Keratinocyte (primary cell): ENCODE results near the gene MINDY1. TPM values are rescaled to one million over a fixed set of nuclear protein-coding genes. Genes with fewer than 3 reads are reported as not detected.

Experiments
- DNase-seq: peaks from one replicate; pipeline ENCODE4 v3.0.0-alpha.2; 2011; ENCODE audit warnings: low read depth, missing footprints, low spot score
- FAIRE-seq: peaks from 2 replicates; lab custom pipeline; 2011; peaks lifted over from hg19 to GRCh38; lab: Jason Lieb, UNC
- H2AFZ ChIP-seq: 2 replicates; pipeline ENCODE4 v1.6.0; 2012; ENCODE audit warnings: low read length, control low read depth, inconsistent platforms; ENCODE audit not compliant: control insufficient read depth
- H3K27ac ChIP-seq: 2 replicates; pipeline ENCODE4 v1.5.1; 2011; ENCODE audit warnings: low read length; ENCODE audit not compliant: control insufficient read depth, insufficient read depth
- H3K27me3 ChIP-seq: 3 replicates; pipeline ENCODE4 v1.6.0; 2011; ENCODE audit warnings: low read length; ENCODE audit not compliant: control insufficient read depth, insufficient read depth; ENCODE audit errors: extremely low read depth
- H3K36me3 ChIP-seq, 2 experiments: 2 replicates in 1 of 2; 3 replicates in 1 of 2; pipeline ENCODE4 v1.5.1; 2011; ENCODE audit warnings: low read length in 2 of 2, mild to moderate bottlenecking in 1 of 2; ENCODE audit not compliant: control insufficient read depth in 2 of 2, insufficient read depth in 2 of 2; ENCODE audit errors: extremely low read depth in 1 of 2
- H3K4me1 ChIP-seq: 3 replicates; pipeline ENCODE4 v1.5.1; 2011; ENCODE audit warnings: low read length; ENCODE audit not compliant: control insufficient read depth, insufficient read depth; ENCODE audit errors: extremely low read depth
- H3K4me2 ChIP-seq: 3 replicates; pipeline ENCODE4 v1.6.0; 2011; ENCODE audit warnings: low read depth, low read length; ENCODE audit not compliant: control insufficient read depth, insufficient read depth; ENCODE audit errors: extremely low read depth
- H3K4me3 ChIP-seq, 3 experiments: fragments of 200-600 bp in 1 of 3; sonication (generic) in 1 of 3; 2 replicates in 2 of 3; 3 replicates in 1 of 3; pipeline ENCODE4 v1.5.1; 2011 to 2016; ENCODE audit warnings: low read length in 3 of 3, mild to moderate bottlenecking in 3 of 3, control low read depth in 2 of 3, inconsistent platforms in 1 of 3, low read depth in 1 of 3, mixed read lengths in 1 of 3, mixed run types in 1 of 3, moderate library complexity in 1 of 3; ENCODE audit not compliant: control insufficient read depth in 2 of 3, insufficient read depth in 2 of 3; ENCODE audit errors: extremely low read depth in 1 of 3
- H3K79me2 ChIP-seq: 2 replicates; pipeline ENCODE4 v1.6.0; 2012; ENCODE audit warnings: low read length; ENCODE audit not compliant: control insufficient read depth, insufficient read depth
- H3K9ac ChIP-seq: 3 replicates; pipeline ENCODE4 v1.6.0; 2011; ENCODE audit warnings: low read length; ENCODE audit not compliant: control insufficient read depth, insufficient read depth; ENCODE audit errors: extremely low read depth
- H3K9me1 ChIP-seq: 3 replicates; pipeline ENCODE4 v1.6.0; 2011; ENCODE audit warnings: low read length; ENCODE audit not compliant: control insufficient read depth, insufficient read depth; ENCODE audit errors: extremely low read depth
- H3K9me3 ChIP-seq: 2 replicates; pipeline ENCODE4 v1.5.1; 2012; ENCODE audit warnings: low read depth, low read length; ENCODE audit not compliant: control insufficient read depth
- H4K20me1 ChIP-seq: 3 replicates; pipeline ENCODE4 v1.6.0; 2011; ENCODE audit warnings: low read length; ENCODE audit not compliant: control insufficient read depth, insufficient read depth; ENCODE audit errors: extremely low read depth
- CTCF ChIP-seq, 3 experiments: IDR thresholded peaks in 1 of 3; conservative IDR thresholded peaks in 1 of 3; optimal IDR thresholded peaks in 1 of 3; 2 replicates in 2 of 3; 3 replicates in 1 of 3; pipeline versions ENCODE3 to v1.5.1; 2011; ENCODE audit warnings: low read length in 3 of 3, mild to moderate bottlenecking in 3 of 3, moderate library complexity in 2 of 3, control low read depth in 1 of 3, inconsistent platforms in 1 of 3; ENCODE audit not compliant: insufficient read depth in 2 of 3; ENCODE audit errors: extremely low read depth in 1 of 3
- EZH2 ChIP-seq: IDR thresholded peaks from one replicate; pipeline ENCODE4 v1.6.1; 2012; ENCODE audit warnings: inconsistent platforms, mild to moderate bottlenecking, low read length, moderate library complexity
- dilution Hi-C: fragments of 300-500 bp; cut with MboI; formaldehyde crosslinking; loops from one replicate; pipeline ENCODE4 v1.7.0; 2020; ENCODE audit warnings: low sequenced_read_pairs; ENCODE audit not compliant: extremely low pct_ligation_motif_present
- polyA plus RNA-seq, 5 experiments: library from polyadenylated mRNA; depleted of rRNA in 3 of 5; stranded (reverse) in 3 of 5; stranded (forward) in 1 of 5; unstranded in 1 of 5; fragments of >200 nt; gene quantifications; 1 replicate in 1 of 5; 2 replicates in 3 of 5; 3 replicates in 1 of 5; pipeline versions ENCODE4 v1.2.1 to v1.2.3, GENCODE V29; 2011 to 2012; ENCODE audit warnings: missing spikeins in 2 of 5, low read depth in 1 of 5, low replicate concordance in 1 of 5

Gene MINDY1
- polyA plus RNA-seq, 1 donor (not counting 4 experiments of a cell fraction or from before 2014, with no cell fraction given) = 11.2 TPM

- dilution Hi-C loops = no loop called here
- H3K4me2 ChIP-seq = peak overlapping the region; percentile 93
- no peaks in the 10 kb centered on the region for H4K20me1 ChIP-seq
- DNase-seq (no peak), FAIRE-seq (no peak)
- H3K9me3 ChIP-seq = no peaks in the 10 kb centered on the region
- H3K4me1 ChIP-seq = peaks cover 45% of the 10 kb centered on the region
- no peaks in the 10 kb centered on the region for H3K27me3 ChIP-seq
- TF ChIP-seq CTCF (optimal IDR thresholded peaks at IDR 0.05 in 1 of 3, IDR thresholded peaks at IDR 0.05 in 1 of 3, conservative IDR thresholded peaks at IDR 0.05 in 1 of 3; ENCODE audit: extremely low read depth in 1 of 3, insufficient read depth in 2 of 3, low read length in 3 of 3) = no peak
- no peak for TF ChIP-seq EZH2
- peak overlapping the region; percentile 88 for H2AFZ ChIP-seq
- H3K9me1 ChIP-seq = no peaks in the 10 kb centered on the region
- H3K79me2 ChIP-seq = no peaks in the 10 kb centered on the region
- peak overlapping the region; percentile 65 for H3K27ac ChIP-seq
- no peaks in the 10 kb centered on the region for H3K36me3 ChIP-seq
- H3K9ac ChIP-seq = peak overlapping the region; percentile 74
- peak overlapping the region; percentile 40 to 72 (median 70) for H3K4me3 ChIP-seq
Observed at GRCh38 chr1:151005729-151006319, 878 bp downstream of the MINDY1 start.

GRCh38 chr1:151003180-151003579 lies 3.5 kb downstream of the MINDY1 start:
- H3K27ac ChIP-seq = no peak overlapping the region
- no peak overlapping the region for H3K4me3 ChIP-seq
- H3K79me2 ChIP-seq = no peaks in the 10 kb centered on the region
- peaks cover 0 to 2% of the 10 kb centered on the region in 2 experiments for H3K36me3 ChIP-seq
- dilution Hi-C loops = no loop called here
- TF ChIP-seq CTCF (optimal IDR thresholded peaks at IDR 0.05 in 1 of 3, IDR thresholded peaks at IDR 0.05 in 1 of 3, conservative IDR thresholded peaks at IDR 0.05 in 1 of 3; ENCODE audit: extremely low read depth in 1 of 3, insufficient read depth in 2 of 3, low read length in 3 of 3) = no peak
- TF ChIP-seq EZH2 = no peak
- no peaks in the 10 kb centered on the region for H3K27me3 ChIP-seq
- H3K4me1 ChIP-seq = peaks cover 37% of the 10 kb centered on the region
- DNase-seq (no peak), FAIRE-seq (no peak)
- H3K9me1 ChIP-seq = no peaks in the 10 kb centered on the region
- H3K9me3 ChIP-seq = no peaks in the 10 kb centered on the region
- H2AFZ ChIP-seq = no peak overlapping the region
- H4K20me1 ChIP-seq = no peaks in the 10 kb centered on the region
- H3K4me2 ChIP-seq = no peak overlapping the region
- H3K9ac ChIP-seq = no peak overlapping the region
